Measurements from ENCODE around the gene DNM3.

The DNM3 gene

GRCh38 chr1:172252321-172252720 lies 411.0 kb downstream of the DNM3 start:
- no peak for DNase-seq (ENCODE audit: low spot score)
- no peak overlapping the region for H3K27ac ChIP-seq
- no peak for TF ChIP-seq CTCF (IDR thresholded peaks at IDR 0.05)

GRCh38 chr1:172252958-172253357 lies 411.7 kb downstream of the DNM3 start:
- Histone ChIP-seq H3K4me3 (no peak overlapping the region), H3K27ac (no peak overlapping the region)
- TF ChIP-seq CTCF (IDR thresholded peaks at IDR 0.05), result no peak
- DNase-seq (ENCODE audit: low spot score), result no peak

More at GRCh38 chr1:172252321-172252720, 411.0 kb downstream of the DNM3 start:
- no peak overlapping the region for H3K4me3 ChIP-seq

GRCh38 chr1:172254521-172255222 lies 413.4 kb downstream of the DNM3 start:
- Histone ChIP-seq H3K4me3 (no peak overlapping the region), H3K27ac (peak overlapping the region; percentile 23 to 67)
- no peak for DNase-seq (ENCODE audit: low spot score)
- TF ChIP-seq CTCF (IDR thresholded peaks at IDR 0.05), result no peak

GRCh38 chr1:172255223-172255560 lies 413.9 kb downstream of the DNM3 start:
- H3K27ac ChIP-seq, result peak overlapping the region; percentile 56 to 67
- TF ChIP-seq CTCF (IDR thresholded peaks at IDR 0.05), result no peak
- no peak for DNase-seq (ENCODE audit: low spot score)
- H3K4me3 ChIP-seq, result no peak overlapping the region

- H3K27ac ChIP-seq, result no peak overlapping the region
- H3K4me3 ChIP-seq, result no peak overlapping the region
- DNase-seq (ENCODE audit: low spot score), result no peak
- TF ChIP-seq CTCF (IDR thresholded peaks at IDR 0.05), result no peak
Measured at GRCh38 chr1:172265905-172266304, 424.6 kb downstream of the DNM3 start.

- Histone ChIP-seq H3K27ac (no peak overlapping the region), H3K4me3 (no peak overlapping the region)
- no peak for DNase-seq (ENCODE audit: low spot score)
- no peak for TF ChIP-seq CTCF (IDR thresholded peaks at IDR 0.05)
Measured at GRCh38 chr1:172266528-172267174, 425.4 kb downstream of the DNM3 start.

GRCh38 chr1:172268237-172268636 lies 426.9 kb downstream of the DNM3 start:
- no peak overlapping the region for H3K27ac ChIP-seq
- TF ChIP-seq CTCF (IDR thresholded peaks at IDR 0.05), result no peak
- H3K4me3 ChIP-seq, result no peak overlapping the region
- no peak for DNase-seq (ENCODE audit: low spot score)

Measured in coronary artery (tissue), 2 donors.